Endothelial cell of umbilical vein (primary cell): ENCODE results near the gene PLCXD1. TPM values are rescaled to one million over a fixed set of nuclear protein-coding genes. Genes with fewer than 3 reads are reported as not detected.

Source experiments
- BruUV-seq: library from RNA; stranded (reverse); fragments of 400-500 nt; replicated peaks from 2 replicates; lab custom pipeline; 2021; lab: Mats Ljungman, UMichigan
- CTCF ChIA-PET: fragments of 300-600, 350-600 bp; sonication (Branson Sonifier 250); formaldehyde crosslinking; loops from one replicate; lab custom pipeline; 2021; ENCODE audit warnings: antibody characterized with exemption, inconsistent platforms; lab: Charles Lee
- POLR2A ChIA-PET: fragments of 300-600, 350-600 bp; sonication (Branson Sonifier 250); formaldehyde crosslinking; loops from one replicate; lab custom pipeline; 2021; ENCODE audit warnings: antibody characterized with exemption, inconsistent platforms; lab: Charles Lee
- DNase-seq: peaks from one replicate; pipeline ENCODE4 v3.0.0-alpha.2; 2011; ENCODE audit warnings: low read depth, low spot score
- FAIRE-seq: peaks from 2 replicates; lab custom pipeline; 2011; peaks lifted over from hg19 to GRCh38; lab: Jason Lieb, UNC
- H2AFZ ChIP-seq: 2 replicates; pipeline ENCODE4 v1.6.0; 2012; ENCODE audit warnings: low read depth, low read length, control low read depth, inconsistent platforms
- H3K27ac ChIP-seq: 2 replicates; pipeline ENCODE4 v1.5.1; 2011; ENCODE audit warnings: low read depth, mild to moderate bottlenecking, control low read depth, low read length, moderate library complexity; ENCODE audit not compliant: insufficient read depth
- H3K27me3 ChIP-seq, 2 experiments: 2 replicates each; pipeline versions ENCODE4 v1.6.0 to v1.6.1; 2011; ENCODE audit warnings: low read length in 2 of 2, mixed read lengths in 1 of 2; ENCODE audit not compliant: control insufficient read depth in 2 of 2, insufficient read depth in 2 of 2
- H3K36me3 ChIP-seq, 2 experiments: 2 replicates in 1 of 2; 3 replicates in 1 of 2; pipeline ENCODE4 v1.5.1; 2011; ENCODE audit warnings: low read length in 2 of 2, mild to moderate bottlenecking in 1 of 2, moderate library complexity in 1 of 2; ENCODE audit not compliant: control insufficient read depth in 2 of 2, insufficient read depth in 2 of 2; ENCODE audit errors: extremely low read depth in 1 of 2
- H3K4me1 ChIP-seq: 3 replicates; pipeline ENCODE4 v1.5.1; 2011; ENCODE audit warnings: mild to moderate bottlenecking, low read length; ENCODE audit not compliant: control insufficient read depth, insufficient read depth; ENCODE audit errors: extremely low read depth
- H3K4me2 ChIP-seq: 2 replicates; pipeline ENCODE4 v1.6.1; 2011; ENCODE audit warnings: low read length, control low read depth, mixed read lengths; ENCODE audit not compliant: insufficient read depth
- H3K4me3 ChIP-seq, 3 experiments: fragments of 200-600 bp in 1 of 3; sonication (generic), shearing (Covaris generic) in 1 of 3; replicated peaks in 1 of 3; 2 replicates each; pipeline ENCODE4 v1.5.1; 2011 to 2016; ENCODE audit warnings: control low read depth in 3 of 3, low read length in 3 of 3, mild to moderate bottlenecking in 2 of 3, inconsistent platforms in 1 of 3, low read depth in 1 of 3, moderate library complexity in 1 of 3; ENCODE audit not compliant: insufficient read depth in 1 of 3
- H3K79me2 ChIP-seq: 2 replicates; pipeline ENCODE4 v1.6.0; 2012; ENCODE audit warnings: low read length, inconsistent platforms; ENCODE audit not compliant: control insufficient read depth, insufficient read depth
- H3K9ac ChIP-seq: replicated peaks from 2 replicates; pipeline ENCODE3; 2011; ENCODE audit warnings: low read length, control low read depth; ENCODE audit not compliant: insufficient read depth; ENCODE audit errors: extremely low read depth
- H3K9me1 ChIP-seq: replicated peaks from 3 replicates; pipeline ENCODE4 v1.6.0; 2011; ENCODE audit warnings: mild to moderate bottlenecking, low read length; ENCODE audit not compliant: control insufficient read depth, insufficient read depth; ENCODE audit errors: extremely low read depth
- H3K9me3 ChIP-seq: replicated peaks from 2 replicates; pipeline ENCODE4 v1.5.1; 2012; ENCODE audit warnings: low read length, inconsistent platforms; ENCODE audit not compliant: control insufficient read depth, insufficient read depth
- H4K20me1 ChIP-seq: replicated peaks from 2 replicates; pipeline ENCODE3; 2011; ENCODE audit warnings: mild to moderate bottlenecking, low read length; ENCODE audit not compliant: control insufficient read depth, insufficient read depth; ENCODE audit errors: extremely low read depth
- EZH2 ChIP-seq: IDR thresholded peaks from 2 replicates; pipeline ENCODE4 v1.6.1; 2012; ENCODE audit warnings: borderline replicate concordance, low read depth, mild to moderate bottlenecking, moderate library complexity, low read length, inconsistent platforms; ENCODE audit not compliant: severe bottlenecking
- FOS ChIP-seq: IDR thresholded peaks from 2 replicates; pipeline ENCODE4 v1.6.1; 2011; ENCODE audit warnings: mild to moderate bottlenecking, low read length, moderate library complexity, borderline replicate concordance; ENCODE audit not compliant: insufficient read depth
- GATA2 ChIP-seq: IDR thresholded peaks from 2 replicates; pipeline ENCODE4 v1.7.0; 2011; ENCODE audit warnings: low read depth, mild to moderate bottlenecking, moderate library complexity, mixed read lengths, low read length; ENCODE audit not compliant: insufficient read length, insufficient read depth
- JUN ChIP-seq: IDR thresholded peaks from 2 replicates; pipeline ENCODE4 v1.6.1; 2011; ENCODE audit warnings: borderline replicate concordance, low read depth; ENCODE audit not compliant: insufficient read length, insufficient read depth
- MYC ChIP-seq: IDR thresholded peaks from one replicate; pipeline ENCODE4 v1.6.1; 2011; ENCODE audit warnings: mild to moderate bottlenecking, low read depth, low read length
- POLR2A ChIP-seq: IDR thresholded peaks from 2 replicates; pipeline ENCODE4 v1.6.1; 2012; ENCODE audit warnings: low read depth, mild to moderate bottlenecking, control low read depth, low read length
- POLR2AphosphoS5 ChIP-seq: IDR thresholded peaks from 2 replicates; pipeline ENCODE4 v1.6.1; 2012; ENCODE audit warnings: low read depth, mild to moderate bottlenecking, control low read depth, low read length, moderate library complexity; ENCODE audit not compliant: insufficient read depth
- dilution Hi-C: fragments of 300-500 bp; cut with MboI; formaldehyde crosslinking; loops from one replicate; pipeline ENCODE4 v1.15.0; 2019; ENCODE audit warnings: low sequenced_read_pairs; ENCODE audit not compliant: extremely low pct_ligation_motif_present
- intact Hi-C: fragments of 100-400 bp; cut with micrococcal nuclease; formaldehyde crosslinking; loops from one replicate; pipeline ENCODE4 v1.10.0; 2022
- polyA plus RNA-seq, 4 experiments: library from polyadenylated mRNA; depleted of rRNA in 3 of 4; stranded (reverse) in 3 of 4; unstranded in 1 of 4; fragments of >200 nt; gene quantifications; 2 replicates each; pipeline versions ENCODE4 v1.2.1 to v1.2.3, GENCODE V29; 2011 to 2012; ENCODE audit warnings: missing spikeins in 1 of 4
- total RNA-seq: library from RNA; stranded (reverse); gene quantifications from 2 replicates; pipeline ENCODE4 v1.2.3, GENCODE V29; 2021
- TF ChIP-seq, protein P1 (sequence below), 2 donors: IDR thresholded peaks; 1 replicate in 1 of 2; 2 replicates in 1 of 2; pipeline ENCODE4 v1.5.1; 2011; ENCODE audit warnings: low read length in 2 of 2, mild to moderate bottlenecking in 2 of 2, moderate library complexity in 2 of 2, control low read depth in 1 of 2, inconsistent platforms in 1 of 2, low read depth in 1 of 2; ENCODE audit not compliant: insufficient read depth in 1 of 2; ENCODE audit errors: extremely low read depth in 1 of 2
- TF ChIP-seq, protein P2 (sequence below): IDR thresholded peaks from 2 replicates; pipeline ENCODE4 v1.6.1; 2011; ENCODE audit not compliant: insufficient read depth, insufficient read length

PLCXD1 gene
- total and polyA plus RNA-seq, 2 donors (not counting 3 experiments of a cell fraction or from before 2014, with no cell fraction given): 11.7 to 16.8 TPM

DNA sequence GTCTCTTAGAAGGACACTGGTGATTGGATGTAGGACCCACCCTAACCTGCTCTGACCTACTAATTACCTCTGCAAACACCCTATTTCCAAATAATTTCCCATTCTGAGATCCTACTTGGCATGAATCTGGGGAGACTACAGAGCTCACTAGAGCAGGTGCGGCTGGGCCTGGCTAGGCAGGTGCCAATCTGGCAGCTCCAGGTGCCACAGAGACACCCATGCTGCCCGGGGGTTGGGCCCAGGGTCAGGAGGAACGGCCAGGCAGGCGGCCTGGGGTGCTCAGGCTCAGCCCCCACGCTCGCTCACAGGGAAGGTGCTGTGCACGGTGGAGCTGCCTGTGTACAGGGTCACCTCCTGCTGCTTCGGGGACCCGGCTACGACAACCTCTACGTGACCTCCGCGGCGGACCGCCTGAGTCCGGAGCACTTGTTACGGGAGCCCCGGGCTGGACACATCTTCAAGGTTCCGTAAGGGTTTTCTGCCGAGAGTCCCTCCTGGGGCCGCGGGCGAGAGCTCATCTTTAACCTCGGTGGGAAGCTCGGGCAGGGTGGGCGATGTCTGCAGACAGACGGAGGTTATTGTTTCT, 26.5 kb upstream of the PLCXD1 start:
- H2AFZ ChIP-seq: no peak overlapping the region
- no peak for TF ChIP-seq FOS
- no peak for TF ChIP-seq POLR2A
- TF ChIP-seq POLR2AphosphoS5: no peak
- TF ChIP-seq, protein P1, sequence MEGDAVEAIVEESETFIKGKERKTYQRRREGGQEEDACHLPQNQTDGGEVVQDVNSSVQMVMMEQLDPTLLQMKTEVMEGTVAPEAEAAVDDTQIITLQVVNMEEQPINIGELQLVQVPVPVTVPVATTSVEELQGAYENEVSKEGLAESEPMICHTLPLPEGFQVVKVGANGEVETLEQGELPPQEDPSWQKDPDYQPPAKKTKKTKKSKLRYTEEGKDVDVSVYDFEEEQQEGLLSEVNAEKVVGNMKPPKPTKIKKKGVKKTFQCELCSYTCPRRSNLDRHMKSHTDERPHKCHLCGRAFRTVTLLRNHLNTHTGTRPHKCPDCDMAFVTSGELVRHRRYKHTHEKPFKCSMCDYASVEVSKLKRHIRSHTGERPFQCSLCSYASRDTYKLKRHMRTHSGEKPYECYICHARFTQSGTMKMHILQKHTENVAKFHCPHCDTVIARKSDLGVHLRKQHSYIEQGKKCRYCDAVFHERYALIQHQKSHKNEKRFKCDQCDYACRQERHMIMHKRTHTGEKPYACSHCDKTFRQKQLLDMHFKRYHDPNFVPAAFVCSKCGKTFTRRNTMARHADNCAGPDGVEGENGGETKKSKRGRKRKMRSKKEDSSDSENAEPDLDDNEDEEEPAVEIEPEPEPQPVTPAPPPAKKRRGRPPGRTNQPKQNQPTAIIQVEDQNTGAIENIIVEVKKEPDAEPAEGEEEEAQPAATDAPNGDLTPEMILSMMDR (IDR thresholded peaks at IDR 0.05; ENCODE audit: extremely low read depth in 1 of 2, insufficient read depth in 1 of 2, low read depth in 1 of 2, low read length in 2 of 2): no peak
- no peak for TF ChIP-seq JUN
- TF ChIP-seq, protein P2, sequence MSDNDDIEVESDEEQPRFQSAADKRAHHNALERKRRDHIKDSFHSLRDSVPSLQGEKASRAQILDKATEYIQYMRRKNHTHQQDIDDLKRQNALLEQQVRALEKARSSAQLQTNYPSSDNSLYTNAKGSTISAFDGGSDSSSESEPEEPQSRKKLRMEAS: no peak
- TF ChIP-seq EZH2: no peak
- TF ChIP-seq MYC: no peak
- no peak for TF ChIP-seq GATA2
- DNase-seq (no peak), FAIRE-seq (no peak)
- no peaks in the 10 kb centered on the region for H3K79me2 ChIP-seq
- no peaks in the 10 kb centered on the region for H4K20me1 ChIP-seq
- no peaks in the 10 kb centered on the region for H3K4me1 ChIP-seq
- dilution Hi-C loops: no loop called here
- H3K27ac ChIP-seq: no peak overlapping the region
- H3K9me1 ChIP-seq: no peaks in the 10 kb centered on the region
- intact Hi-C loops: no loop called here
- CTCF ChIA-PET: no interaction called here
- H3K27me3 ChIP-seq: no peaks in the 10 kb centered on the region
- no peak overlapping the region for H3K4me2 ChIP-seq
- H3K4me3 ChIP-seq: no peak overlapping the region
- H3K9me3 ChIP-seq: no peaks in the 10 kb centered on the region
- POLR2A ChIA-PET: no interaction called here
- H3K36me3 ChIP-seq: no peaks in the 10 kb centered on the region
- no TSS peak for BruUV-seq
- H3K9ac ChIP-seq: no peak overlapping the region
